NOMO-1 (cell line): ENCODE measurements around the gene TMEM229B.
"Not testable (repeated sequence)": the region's sequence is repeated elsewhere in the genome, so short reads cannot be mapped to it uniquely, and the experiment has no call there.

Source experiments
- DNase-seq, 2 experiments: peaks; one replicate each; lab custom pipeline; 2025; ENCODE audit not compliant: unreplicated experiment in 2 of 2; lab: John Stamatoyannopoulos, UW

TMEM229B gene

GRCh38 chr14:67459336-67459735 is 29.2 kb downstream of the TMEM229B start:
- DNase-seq = no peak

- no peak for DNase-seq
Measured at GRCh38 chr14:67457782-67458181, 30.7 kb downstream of the TMEM229B start.

- no peak for DNase-seq
Measured at GRCh38 chr14:67456732-67457131, 31.8 kb downstream of the TMEM229B start.

- DNase-seq = no peak
Measured at GRCh38 chr14:67453575-67454300, 34.8 kb downstream of the TMEM229B start.

DNA sequence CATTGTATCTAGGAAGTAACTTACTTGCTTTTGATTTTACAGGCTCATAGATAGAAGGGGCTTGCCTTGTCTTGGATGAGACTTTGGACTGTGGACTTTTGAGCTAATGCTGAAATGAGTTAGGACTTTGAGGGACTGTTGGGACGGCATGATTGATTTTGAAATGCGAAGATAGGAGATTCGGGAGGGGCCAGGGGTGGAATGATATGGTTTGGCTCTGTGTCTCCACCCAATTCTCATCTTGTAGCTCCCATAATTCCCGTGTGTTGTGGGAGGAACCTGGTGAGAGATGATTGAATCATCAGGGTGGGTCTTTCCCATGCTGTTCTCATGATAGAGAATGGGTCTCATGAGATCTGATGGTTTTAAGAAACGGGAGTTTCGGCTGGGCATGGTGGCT is 36.9 kb downstream of the TMEM229B start:
- DNase-seq = not testable (repeated sequence)

GRCh38 chr14:67449096-67449495 is 39.4 kb downstream of the TMEM229B start:
- no peak for DNase-seq

DNA sequence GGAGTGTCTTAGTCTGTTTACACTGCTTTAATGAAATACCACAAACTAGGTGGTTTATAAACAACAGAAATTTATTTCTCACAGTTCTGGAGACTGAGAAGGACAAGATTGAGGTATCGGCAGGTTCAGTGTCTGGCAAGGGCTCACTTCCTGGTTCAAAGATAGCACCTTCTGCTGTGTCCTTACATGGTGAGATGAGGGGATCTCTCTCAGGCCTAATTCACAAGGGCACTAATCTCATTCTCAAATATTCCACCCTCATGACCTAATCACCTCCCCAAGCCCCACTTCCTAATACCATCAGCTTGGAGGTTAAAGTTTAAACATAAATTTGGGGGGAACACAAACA is 41.5 kb downstream of the TMEM229B start:
- no peak for DNase-seq

DNA sequence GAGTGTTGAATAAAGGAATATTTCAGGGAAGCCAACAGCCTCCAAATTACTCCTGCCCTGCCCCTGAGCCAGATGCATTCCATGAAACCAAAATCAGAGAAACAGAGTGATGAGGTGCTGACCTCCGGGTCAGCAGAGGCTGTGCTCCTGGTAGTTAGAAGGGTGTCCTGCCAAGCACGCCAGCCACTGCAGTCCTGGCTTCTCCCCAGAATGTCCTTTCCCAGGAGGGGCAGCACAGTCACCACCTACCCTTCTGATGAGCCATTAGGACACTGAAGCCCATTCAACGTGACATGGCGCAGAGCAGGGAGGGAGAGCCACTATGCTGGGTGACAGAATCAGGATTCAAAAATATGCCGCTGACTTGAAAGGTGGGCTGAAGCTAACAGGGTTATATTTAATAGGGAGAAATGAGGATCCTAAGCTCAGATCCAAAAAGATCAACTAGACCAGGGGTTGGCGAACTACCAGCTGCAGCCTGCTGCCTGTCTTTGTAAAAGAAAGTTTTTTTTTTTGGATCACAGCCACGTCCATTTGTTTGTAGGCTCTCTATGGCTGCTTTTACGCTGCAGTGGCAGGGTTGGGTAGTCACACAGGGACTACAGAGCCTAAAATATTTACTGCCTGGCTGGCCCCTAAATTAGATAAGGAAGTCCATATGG is 42.0 kb downstream of the TMEM229B start:
- DNase-seq = no peak

GRCh38 chr14:67444395-67444794 is 44.1 kb downstream of the TMEM229B start:
- no peak for DNase-seq

- no peak for DNase-seq
Measured at GRCh38 chr14:67442139-67442906, 46.2 kb downstream of the TMEM229B start.

- no peak for DNase-seq
Measured at GRCh38 chr14:67441672-67442071, 46.8 kb downstream of the TMEM229B start.

- no peak for DNase-seq
Measured at GRCh38 chr14:67441256-67441655, 47.3 kb downstream of the TMEM229B start.

GRCh38 chr14:67440513-67440912 is 48.0 kb downstream of the TMEM229B start:
- DNase-seq = no peak

- no peak for DNase-seq
Measured at GRCh38 chr14:67438969-67439368, 49.6 kb downstream of the TMEM229B start.

GRCh38 chr14:67436006-67436866 is 52.3 kb downstream of the TMEM229B start:
- no peak for DNase-seq

- DNase-seq = no peak
Measured at GRCh38 chr14:67435603-67436002, 52.9 kb downstream of the TMEM229B start.

DNA sequence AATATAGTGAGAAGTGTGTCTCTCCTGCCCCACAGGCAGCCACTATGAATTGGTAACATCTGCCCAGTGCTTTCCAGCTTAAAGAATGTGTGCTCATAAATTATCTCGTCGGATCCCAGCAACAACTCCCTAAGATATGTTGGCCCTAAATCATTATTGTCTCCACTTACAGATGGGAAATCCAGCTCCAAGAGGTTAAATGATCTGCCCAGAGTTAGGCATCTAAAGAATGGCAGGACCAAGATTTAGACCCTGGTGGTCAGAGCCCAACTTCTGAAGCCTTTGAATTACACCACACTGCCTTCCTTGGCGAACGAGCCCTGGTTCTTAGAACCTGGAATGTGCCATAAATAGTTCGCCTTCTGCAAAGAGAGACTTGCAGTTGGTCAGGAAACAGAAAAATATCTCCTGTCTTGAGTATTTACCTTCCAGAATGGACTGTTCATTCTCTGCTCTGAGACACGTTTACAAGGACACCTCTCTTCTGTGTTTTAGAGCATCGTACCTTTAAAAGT is 56.4 kb downstream of the TMEM229B start:
- no peak for DNase-seq

GRCh38 chr14:67429510-67430205 is 58.9 kb downstream of the TMEM229B start:
- DNase-seq = no peak

- DNase-seq = no peak
Measured at GRCh38 chr14:67428501-67429031, 60.0 kb downstream of the TMEM229B start.
